ENCODE data around the gene HYI. TPM values are rescaled to one million over a fixed set of nuclear protein-coding genes. Genes with fewer than 3 reads are reported as not detected.

Gene HYI
- total RNA-seq, 1 donor from 2014 or later, result 43.2 TPM

GRCh38 chr1:43441166-43441893 lies 12.4 kb downstream of the HYI start:
- H3K4me1 Mint-ChIP-seq (ENCODE audit: unreplicated experiment), result no peaks in the 10 kb centered on the region
- no peak overlapping the region for H3K27ac Mint-ChIP-seq (ENCODE audit: unreplicated experiment)
- no peak for DNase-seq (ENCODE audit: extremely low spot score, unreplicated experiment)
- no peaks in the 10 kb centered on the region for H3K9me3 Mint-ChIP-seq (ENCODE audit: unreplicated experiment)
- H3K36me3 Mint-ChIP-seq (ENCODE audit: unreplicated experiment), result peaks cover 30% of the 10 kb centered on the region
- H3K27me3 Mint-ChIP-seq (ENCODE audit: unreplicated experiment), result no peaks in the 10 kb centered on the region
- no peak overlapping the region for H3K4me3 Mint-ChIP-seq (ENCODE audit: unreplicated experiment)
- no peak for TF ChIP-seq CTCF (IDR thresholded peaks at IDR 0.05)

DNA sequence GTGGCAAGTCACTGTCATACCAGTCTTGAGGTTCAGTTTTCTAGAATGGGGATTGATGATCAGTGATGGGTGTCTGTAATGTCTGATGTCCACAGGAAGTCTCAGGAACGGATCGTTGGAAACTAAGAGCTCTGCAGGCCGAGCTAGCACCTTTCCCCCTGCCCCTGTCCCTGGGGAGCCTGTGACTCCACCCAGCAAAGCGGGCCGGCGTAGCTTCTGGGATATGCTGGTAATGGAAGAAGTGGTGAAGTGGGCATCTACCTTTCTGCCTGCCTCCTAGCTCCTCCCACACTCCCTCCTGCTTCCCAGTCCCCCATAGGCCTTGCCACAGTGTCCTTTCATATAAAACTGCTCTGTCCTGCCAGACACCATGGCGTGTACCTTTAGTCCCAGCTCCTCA lies 13.4 kb downstream of the HYI start:
- no peak for TF ChIP-seq CTCF (IDR thresholded peaks at IDR 0.05)
- Mint-ChIP-seq H3K36me3 (ENCODE audit: unreplicated experiment) (peaks cover 23% of the 10 kb centered on the region), H3K27me3 (ENCODE audit: unreplicated experiment) (no peaks in the 10 kb centered on the region), H3K4me3 (ENCODE audit: unreplicated experiment) (no peak overlapping the region), H3K9me3 (ENCODE audit: unreplicated experiment) (no peaks in the 10 kb centered on the region), H3K27ac (ENCODE audit: unreplicated experiment) (no peak overlapping the region), H3K4me1 (ENCODE audit: unreplicated experiment) (no peaks in the 10 kb centered on the region)
- DNase-seq (ENCODE audit: extremely low spot score, unreplicated experiment), result no peak

DNA sequence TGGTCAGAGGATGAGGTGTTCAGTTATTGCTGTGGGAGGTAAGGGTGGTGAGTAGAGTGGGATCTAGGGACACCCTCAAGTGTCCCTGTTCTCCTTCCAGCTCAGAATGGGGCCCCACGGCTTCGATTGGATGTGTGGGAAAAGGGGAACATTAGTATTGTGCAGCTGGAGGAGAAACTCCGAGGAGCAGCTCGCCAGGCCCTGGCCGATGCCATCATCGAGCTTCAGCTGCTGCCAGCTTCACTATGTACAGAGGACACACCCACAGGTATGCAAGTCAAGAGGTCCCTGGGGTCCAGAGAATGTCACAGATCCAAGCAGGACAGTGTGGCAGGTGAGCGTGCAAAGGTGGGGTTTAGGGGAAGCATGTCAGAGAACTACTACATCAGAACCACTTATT lies 13.9 kb downstream of the HYI start:
- DNase-seq (ENCODE audit: extremely low spot score, unreplicated experiment), result no peak
- Mint-ChIP-seq H3K4me3 (ENCODE audit: unreplicated experiment) (no peak overlapping the region), H3K27ac (ENCODE audit: unreplicated experiment) (no peak overlapping the region), H3K9me3 (ENCODE audit: unreplicated experiment) (no peaks in the 10 kb centered on the region), H3K4me1 (ENCODE audit: unreplicated experiment) (no peaks in the 10 kb centered on the region), H3K36me3 (ENCODE audit: unreplicated experiment) (peaks cover 26% of the 10 kb centered on the region), H3K27me3 (ENCODE audit: unreplicated experiment) (no peaks in the 10 kb centered on the region)
- no peak for TF ChIP-seq CTCF (IDR thresholded peaks at IDR 0.05)

- no peaks in the 10 kb centered on the region for H3K9me3 Mint-ChIP-seq (ENCODE audit: unreplicated experiment)
- H3K36me3 Mint-ChIP-seq (ENCODE audit: unreplicated experiment), result peaks cover 23% of the 10 kb centered on the region
- no peak for TF ChIP-seq CTCF (IDR thresholded peaks at IDR 0.05)
- H3K4me1 Mint-ChIP-seq (ENCODE audit: unreplicated experiment), result no peaks in the 10 kb centered on the region
- no peak for DNase-seq (ENCODE audit: extremely low spot score, unreplicated experiment)
- no peak overlapping the region for H3K27ac Mint-ChIP-seq (ENCODE audit: unreplicated experiment)
- no peaks in the 10 kb centered on the region for H3K27me3 Mint-ChIP-seq (ENCODE audit: unreplicated experiment)
- H3K4me3 Mint-ChIP-seq (ENCODE audit: unreplicated experiment), result no peak overlapping the region
Measured at GRCh38 chr1:43438953-43439581, 14.7 kb downstream of the HYI start.

DNA sequence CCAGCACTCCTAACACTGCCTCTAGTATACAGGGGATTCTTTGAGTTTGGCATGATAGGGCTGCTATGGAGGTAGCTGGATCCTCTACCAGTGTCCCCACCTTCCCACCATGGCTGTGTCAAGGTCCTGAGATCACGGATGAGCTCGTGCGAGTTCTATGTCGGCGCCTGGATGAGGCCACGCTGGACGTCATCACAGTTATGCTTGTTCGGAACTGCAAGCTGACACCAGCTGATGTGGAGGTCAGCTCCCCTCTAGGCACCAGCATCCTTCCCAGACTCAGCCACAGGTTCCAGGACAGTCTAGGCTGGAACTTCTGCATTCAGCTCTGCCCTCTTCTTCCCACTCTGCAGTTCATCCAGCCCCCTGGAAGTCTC lies 15.2 kb downstream of the HYI start:
- DNase-seq (ENCODE audit: extremely low spot score, unreplicated experiment), result no peak
- H3K27me3 Mint-ChIP-seq (ENCODE audit: unreplicated experiment), result no peaks in the 10 kb centered on the region
- H3K4me3 Mint-ChIP-seq (ENCODE audit: unreplicated experiment), result no peak overlapping the region
- peaks cover 22% of the 10 kb centered on the region for H3K36me3 Mint-ChIP-seq (ENCODE audit: unreplicated experiment)
- H3K9me3 Mint-ChIP-seq (ENCODE audit: unreplicated experiment), result no peaks in the 10 kb centered on the region
- H3K4me1 Mint-ChIP-seq (ENCODE audit: unreplicated experiment), result no peaks in the 10 kb centered on the region
- no peak for TF ChIP-seq CTCF (IDR thresholded peaks at IDR 0.05)
- no peak overlapping the region for H3K27ac Mint-ChIP-seq (ENCODE audit: unreplicated experiment)
